Stimulated activated CD8-positive, alpha-beta memory T cell treated with anti-CD3 and anti-CD28 coated beads, Interleukin-12 subunit alpha, Interleukin-12 subunit beta, amount 100 ng/mL, for 24 hours (primary cell): ENCODE measurements around the gene PPP1R37.
A peak's percentile ranks its signal among the peaks of the same experiment; 100 is the strongest.

ENCODE experiments used
- DNase-seq: peaks from one replicate; pipeline ENCODE4 v3.0.0-alpha.2; 2020; ENCODE audit errors: extremely low read depth

PPP1R37 gene

DNA sequence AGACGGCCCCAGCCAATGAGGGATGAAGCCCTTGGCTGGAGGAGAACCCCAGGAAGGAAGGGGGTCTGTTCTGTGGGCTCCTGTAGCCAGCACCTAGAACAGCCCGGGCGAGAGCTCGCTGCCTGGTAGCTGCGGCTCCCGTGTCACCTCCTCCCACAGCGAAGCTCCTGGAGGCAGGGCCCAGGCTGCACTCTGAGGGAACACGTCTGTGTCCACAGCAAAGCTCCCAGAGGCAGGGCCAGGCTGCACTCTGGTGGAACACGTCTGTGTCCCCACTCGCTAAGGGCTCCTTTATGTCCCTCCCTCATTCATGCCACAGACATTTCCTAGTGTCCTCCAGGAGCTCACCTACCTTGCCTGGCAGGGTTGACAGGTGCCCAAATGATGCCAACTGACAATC, 76.6 kb downstream of the PPP1R37 start:
- DNase-seq: no peak

DNA sequence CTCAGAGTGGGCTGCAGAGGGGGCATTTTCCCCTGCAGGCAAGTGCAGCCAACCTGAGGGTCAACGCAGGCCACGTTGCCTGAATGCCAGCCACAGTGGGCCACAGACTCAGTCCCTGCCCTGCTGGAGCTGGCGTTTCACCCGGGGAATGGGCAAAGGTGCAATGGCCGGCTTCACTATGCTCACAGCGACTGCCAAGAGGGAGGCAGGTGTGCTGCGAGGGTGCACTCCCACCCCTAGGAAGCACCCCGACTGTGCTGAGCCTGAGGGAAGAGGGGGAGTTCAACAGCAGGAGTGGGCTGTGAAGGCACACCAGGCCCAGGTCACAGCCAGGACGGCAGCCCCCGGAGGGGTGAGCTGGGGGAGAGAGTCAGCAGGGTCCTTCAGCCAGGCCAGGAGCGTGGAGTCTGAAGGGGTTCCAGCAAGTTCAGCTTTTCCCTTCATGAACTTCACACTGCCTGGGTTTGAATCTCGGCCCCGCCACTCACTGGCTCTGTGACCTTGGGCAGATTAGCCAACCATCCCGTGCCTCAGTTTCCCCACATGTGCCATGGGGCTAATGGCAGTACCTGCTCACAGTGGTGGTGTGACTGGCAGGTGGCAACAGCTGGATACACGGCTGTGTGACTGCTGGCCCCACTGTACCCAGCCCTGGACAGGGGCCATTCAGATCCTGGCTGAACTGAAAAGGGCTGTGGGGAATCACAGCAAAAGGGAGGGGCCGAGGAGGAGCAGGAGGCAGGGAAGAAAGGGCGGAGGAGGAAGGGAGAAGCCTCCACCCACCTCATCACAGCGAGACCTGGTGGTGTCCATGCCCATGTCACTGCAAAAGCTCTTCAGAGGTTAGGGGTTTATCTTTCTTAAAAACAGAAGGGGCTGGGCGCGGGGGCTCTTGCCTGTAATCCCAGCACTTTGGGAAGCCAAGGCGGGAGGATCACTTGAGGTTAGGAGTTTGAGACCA, 77.4 kb downstream of the PPP1R37 start:
- DNase-seq: no peak

DNA sequence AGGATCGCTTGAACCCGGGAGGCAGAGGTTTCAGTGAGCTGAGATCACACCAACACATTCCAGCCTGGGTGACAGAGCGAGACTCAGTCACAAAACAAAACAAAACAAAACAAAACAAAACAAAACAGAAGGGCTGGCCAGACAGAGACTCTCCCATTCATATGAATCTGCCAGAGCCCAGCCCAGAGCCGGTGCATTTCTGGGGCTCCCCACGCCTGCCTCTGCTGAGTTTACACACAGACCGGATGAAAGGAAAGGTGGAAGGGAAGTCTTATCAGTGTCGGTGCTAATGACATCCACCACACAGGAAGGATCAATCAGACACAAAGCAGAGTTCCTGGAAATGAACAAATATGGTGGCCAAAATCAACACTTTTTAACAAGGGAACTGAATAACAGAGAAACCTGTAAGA, 78.2 kb downstream of the PPP1R37 start:
- DNase-seq: no peak

DNA sequence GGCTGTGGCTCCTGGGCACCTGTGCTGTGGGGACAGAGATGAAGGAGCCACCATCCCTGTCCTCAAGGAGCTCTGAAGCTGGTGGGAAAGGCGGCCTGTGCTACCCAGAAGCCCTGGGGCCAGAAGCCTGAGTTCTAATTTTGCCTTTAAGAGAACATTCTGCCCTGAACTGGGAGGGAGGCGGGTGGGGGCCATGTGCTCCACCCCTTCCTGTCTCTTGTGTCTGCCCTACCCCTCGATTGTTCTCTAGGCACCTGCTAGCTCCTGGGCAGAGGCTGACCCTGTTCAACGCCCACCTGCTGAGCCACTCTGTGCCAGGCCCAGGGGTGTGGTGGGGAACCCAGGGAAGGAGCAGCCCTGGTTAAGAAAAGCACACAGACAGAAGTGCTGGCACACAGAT, 79.2 kb downstream of the PPP1R37 start:
- DNase-seq: no peak

DNA sequence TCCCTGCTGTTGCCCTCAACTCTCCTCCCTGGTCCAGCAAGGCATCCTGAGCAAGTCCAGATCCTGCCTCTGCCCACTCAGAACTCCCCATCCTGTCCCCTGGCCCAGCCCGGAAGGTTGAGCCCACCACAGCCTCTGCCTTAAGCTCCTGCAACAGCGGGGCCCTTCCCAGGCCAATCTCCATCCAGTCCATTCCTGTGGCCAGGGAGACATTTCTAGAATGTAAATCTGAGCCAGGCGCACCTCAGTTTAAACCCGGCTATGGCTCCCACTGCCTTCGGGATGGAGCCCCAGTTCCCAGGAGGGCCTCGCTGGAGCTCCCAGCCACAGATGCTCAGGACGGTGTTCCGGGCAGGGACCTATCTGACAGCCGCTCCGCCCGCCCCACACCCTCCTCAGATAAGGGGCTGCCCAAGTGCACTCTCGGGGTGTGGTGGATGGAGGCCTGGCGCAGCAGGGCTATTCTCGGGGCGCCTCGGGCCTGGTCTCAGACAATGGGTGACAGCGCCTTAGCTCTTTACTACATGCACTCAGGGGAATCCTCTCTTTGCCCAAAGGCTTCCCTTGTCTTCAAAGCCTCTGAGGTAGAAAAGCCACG, 79.7 kb downstream of the PPP1R37 start:
- DNase-seq: no peak

DNA sequence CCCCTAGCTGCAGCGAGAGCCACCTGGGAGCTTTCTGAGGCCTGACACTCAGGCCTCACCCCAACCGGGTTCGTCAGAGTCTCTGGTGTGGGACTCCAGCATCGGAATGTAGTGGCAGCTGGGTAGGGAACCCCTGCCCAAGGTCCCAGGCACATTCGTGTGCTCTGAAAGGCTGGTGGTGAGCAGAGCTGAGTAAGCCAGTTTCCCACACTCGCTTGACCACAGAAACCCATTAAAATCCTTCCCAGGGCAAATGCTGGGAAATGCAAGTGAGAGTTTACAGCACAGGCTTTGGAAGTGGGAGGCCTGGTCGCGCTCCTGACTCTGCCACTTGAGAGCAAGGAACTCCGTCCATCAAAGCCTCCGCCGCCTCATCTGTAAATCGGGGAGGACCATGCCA, 80.8 kb downstream of the PPP1R37 start:
- DNase-seq: no peak

DNA sequence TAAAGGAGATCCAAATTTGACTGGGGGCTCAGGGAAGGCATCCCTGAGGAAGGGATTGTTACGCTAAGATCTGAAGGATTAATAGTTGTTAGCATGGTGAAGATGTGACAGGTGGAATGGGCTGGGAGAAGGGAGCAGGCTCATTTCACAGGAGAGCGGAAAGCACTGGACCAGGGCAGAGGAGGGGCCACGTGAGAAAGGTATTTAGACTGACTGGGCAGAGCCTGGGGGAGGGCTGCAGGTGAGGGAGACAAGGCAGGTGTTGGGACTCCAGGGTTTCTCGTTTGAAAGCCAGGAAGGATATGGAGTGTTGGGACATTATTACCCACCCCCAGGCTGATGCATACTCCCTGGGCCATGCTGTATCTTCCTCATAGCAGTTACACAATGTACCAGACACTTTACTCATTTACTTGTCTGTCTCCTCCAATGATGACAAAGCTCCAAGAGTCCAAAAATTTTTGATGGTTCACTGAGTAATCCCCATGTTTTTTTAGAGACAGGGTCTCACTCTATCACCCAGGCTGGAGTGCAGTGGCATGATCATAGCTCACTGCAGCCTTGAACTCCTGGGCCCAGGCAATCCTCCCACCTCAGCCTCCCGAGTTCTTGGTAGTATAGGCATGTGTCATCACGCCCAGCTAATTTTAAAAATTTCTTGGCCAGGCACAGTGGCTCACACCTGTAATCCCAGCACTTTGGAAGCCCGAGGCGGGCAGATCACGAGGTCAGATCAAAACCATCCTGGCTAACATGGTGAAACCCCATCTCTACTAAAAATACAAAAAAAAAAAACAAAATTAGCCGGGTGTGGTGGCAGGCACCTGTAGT, 82.8 kb downstream of the PPP1R37 start:
- no peak for DNase-seq

DNA sequence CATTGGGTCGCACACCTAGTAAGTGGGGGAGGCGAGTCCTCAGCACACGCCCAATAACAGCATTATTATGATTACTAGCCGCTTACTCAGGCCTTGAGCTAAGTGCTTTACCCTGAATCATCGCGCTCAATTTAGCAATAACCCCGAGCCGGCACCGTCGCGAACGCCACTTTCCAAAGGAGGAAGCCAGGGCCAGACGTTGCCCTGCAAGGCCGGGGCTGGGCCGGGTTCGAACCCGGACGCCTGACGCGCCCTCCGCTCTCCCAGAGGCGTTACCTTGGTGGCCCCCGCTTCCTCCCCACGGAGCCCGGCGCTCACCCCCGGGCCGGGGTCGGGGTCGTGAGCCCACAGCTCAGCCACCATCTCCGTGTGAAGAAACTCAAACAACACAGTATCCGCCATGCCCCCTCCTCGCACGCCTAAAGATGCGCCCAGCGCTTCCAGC, 84.9 kb downstream of the PPP1R37 start, which contains the start of gene TRAPPC6A:
TRAPPC6A (minus strand) TSS at position 421 of the 445 bp plus-strand sequence; CDS start at position 402, 19 bp downstream.
- DNase-seq: no peak

DNA sequence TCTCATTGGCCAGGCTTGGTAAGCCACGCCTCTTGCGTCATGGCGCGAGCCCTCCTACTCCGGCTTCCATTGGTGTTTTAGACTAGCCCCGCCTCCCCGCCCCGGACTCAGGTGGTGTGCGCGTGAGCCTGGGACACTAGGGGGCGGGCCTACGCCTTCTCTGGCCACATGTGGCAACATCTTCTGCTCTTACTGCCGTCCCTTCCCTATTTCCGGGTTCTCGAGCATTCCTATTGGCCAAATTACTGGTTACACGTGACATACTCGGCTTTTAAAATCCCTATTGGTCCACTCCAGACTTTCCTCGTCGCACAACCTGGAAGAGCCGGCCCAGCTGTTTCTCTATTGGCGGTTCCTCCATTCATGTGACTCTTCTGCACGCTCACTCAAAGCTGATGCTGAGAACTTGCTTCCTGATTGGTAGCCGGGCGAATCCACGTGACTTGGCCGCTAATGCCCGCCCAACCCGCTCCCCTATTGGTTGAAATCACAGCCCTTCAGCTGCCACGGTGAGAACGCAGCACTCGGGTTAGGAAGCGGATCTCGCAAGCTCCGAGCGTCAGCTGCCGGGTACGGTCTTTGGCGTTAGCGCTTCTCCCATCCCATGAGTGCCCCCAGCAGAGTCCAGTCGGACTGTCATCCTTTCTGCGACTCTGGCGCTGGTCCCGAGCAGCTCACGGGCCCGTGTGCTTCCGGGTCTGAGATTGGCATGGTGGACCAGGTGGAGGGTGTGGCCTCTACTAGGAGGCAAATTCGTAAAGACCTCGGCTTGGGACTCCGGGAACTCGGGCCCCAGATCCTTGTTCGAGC, 85.5 kb downstream of the PPP1R37 start, which contains the start of gene BLOC1S3:
BLOC1S3 (plus strand) TSS at position 523 of the 810 bp plus-strand sequence. CDS start 513 bp downstream, outside the sequence.
- DNase-seq: peak; percentile 100

DNA sequence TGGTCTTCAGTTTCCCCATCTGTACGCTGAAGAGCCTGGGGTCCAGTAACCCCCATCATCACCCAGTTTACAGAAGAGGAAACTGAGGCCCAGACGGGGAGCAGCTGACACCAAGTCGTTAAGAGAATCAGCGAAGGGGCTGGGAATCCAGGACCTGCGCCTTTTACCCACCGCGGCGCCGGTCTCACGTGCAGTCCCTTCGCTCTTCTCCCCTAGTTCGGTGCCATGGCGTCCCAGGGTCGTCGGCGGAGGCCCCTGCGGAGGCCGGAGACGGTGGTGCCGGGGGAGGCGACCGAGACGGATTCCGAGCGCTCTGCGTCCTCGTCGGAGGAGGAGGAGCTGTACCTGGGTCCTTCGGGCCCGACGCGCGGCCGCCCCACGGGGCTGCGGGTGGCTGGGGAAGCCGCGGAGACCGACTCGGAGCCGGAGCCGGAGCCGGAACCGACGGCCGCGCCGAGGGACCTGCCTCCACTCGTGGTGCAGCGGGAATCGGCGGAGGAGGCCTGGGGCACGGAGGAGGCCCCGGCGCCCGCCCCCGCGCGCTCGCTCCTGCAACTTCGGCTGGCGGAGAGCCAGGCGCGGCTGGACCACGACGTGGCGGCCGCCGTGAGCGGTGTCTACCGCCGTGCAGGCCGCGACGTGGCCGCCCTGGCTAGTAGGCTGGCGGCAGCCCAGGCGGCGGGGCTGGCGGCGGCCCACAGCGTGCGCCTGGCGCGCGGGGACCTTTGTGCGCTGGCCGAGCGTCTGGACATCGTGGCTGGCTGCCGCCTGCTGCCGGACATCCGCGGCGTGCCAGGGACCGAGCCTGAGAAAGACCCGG, 86.3 kb downstream of the PPP1R37 start:
- no peak for DNase-seq

DNA sequence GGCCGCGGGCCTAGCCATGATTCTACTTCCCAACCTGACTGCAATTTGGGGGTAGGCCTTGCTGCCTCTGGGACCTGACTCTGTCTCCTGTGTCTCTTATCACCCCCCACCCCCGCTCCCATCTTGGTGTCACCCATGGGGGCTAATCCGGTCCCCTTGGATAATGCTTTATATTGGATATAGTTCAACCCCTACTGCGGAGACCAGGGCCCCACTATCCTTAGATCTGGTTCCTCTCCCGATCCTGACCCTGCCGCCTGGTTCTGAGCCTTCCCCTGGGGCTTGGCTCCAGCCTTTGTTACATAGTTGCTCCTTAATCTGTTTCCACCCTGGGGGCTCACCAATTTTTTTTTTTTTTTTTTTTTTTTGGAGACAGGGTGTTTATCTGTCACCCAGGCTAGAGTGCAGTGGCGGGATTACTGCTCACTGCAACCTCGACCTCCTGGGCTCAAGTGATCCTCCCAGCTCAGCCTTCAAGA, 87.0 kb downstream of the PPP1R37 start:
- no peak for DNase-seq

DNA sequence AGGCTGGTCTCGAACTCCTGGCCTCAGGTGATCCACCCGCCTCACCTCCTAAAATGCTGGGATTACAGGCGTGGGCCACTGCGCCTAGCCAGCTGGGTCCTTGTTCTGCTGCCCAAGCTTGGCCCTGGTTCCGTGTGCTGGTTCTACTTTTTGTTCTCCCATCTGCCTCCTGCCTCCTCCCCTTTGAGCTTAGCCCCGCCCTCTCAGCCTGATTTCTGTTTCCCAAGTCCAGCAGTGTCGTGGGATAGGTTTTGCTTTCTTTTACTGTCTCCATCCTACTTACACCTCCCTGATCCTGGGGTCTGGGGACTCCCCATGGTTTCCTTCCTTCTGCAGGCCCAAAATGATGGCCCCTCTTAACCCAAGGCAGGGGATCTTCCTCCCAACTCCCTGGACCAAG, 88.0 kb downstream of the PPP1R37 start:
- DNase-seq: no peak

DNA sequence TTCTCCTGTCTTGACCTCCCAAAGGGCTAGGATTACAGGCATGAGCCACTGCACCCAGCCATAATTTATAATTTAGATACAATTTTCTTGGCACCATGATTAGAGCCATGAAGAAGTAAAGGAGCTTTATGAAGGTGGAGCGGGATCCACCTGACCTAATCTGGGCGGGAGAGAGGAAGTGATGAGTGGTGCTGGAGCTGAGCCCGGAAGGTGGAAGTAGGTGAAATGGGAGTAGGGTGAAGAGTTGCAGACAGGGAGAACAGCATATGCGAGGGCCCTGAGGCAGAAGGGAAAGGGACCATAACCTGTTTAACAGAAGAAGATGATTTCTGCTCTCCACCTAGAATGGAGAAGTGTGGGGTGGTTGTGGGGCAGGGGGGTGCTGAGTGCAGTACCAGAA, 89.8 kb downstream of the PPP1R37 start:
- DNase-seq: no peak

DNA sequence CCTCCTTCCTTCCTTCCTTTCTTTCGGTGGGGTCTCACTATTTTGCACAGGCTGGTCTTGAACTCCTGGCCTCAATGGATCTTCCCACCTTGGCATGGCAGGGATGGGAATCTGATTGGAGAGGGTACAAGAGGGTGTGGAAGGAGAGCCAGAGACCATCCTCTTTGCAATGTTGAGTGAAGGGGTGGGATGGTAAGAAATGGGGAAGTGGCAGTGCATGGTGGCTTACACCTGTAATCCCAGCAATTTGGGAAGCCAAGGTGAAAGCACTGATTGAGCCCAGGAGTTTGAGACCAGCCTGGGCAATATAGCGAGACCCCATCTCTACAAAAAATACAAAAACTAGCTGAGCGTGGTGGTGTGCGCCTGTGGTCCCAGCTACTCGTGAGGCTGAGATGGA, 91.1 kb downstream of the PPP1R37 start:
- DNase-seq: no peak

DNA sequence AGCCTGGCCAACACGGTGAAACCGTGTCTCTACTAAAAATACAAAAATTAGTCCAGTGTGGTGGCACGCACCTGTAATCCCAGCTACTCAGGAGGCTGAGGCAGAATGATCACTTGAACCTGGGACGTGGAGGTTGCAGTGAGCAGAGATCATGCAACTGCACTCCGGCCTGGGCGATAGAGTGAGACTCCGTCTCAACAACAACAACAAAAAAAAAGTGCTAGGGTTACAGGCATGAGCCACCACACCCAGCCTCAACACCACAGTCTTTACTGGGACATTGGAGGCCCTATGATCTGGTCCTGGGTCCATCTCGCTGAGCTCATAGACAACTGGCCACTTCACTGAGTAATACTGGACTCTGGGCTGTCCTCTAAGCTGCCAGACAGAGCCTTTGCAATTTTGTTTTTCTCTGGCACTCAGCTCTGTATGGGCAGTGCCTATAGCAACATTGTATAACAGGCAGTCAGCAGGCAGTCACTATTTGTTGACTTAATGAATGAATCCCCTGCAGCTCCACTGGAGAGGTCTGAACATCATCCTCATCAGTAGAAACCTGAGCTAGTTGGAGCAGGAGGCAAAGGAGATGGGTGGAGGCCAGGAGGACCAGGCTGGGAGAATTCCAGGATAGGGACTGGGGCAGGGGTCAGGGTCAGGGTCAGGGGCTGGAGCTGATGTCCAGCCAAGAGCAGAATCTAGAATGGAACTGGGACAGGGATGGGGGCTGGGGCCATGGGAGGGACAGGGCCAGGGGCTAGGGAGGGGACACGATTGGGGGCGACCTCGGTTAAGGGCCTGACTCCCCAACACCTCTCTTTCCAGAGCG, 93.7 kb downstream of the PPP1R37 start:
- DNase-seq: no peak

DNA sequence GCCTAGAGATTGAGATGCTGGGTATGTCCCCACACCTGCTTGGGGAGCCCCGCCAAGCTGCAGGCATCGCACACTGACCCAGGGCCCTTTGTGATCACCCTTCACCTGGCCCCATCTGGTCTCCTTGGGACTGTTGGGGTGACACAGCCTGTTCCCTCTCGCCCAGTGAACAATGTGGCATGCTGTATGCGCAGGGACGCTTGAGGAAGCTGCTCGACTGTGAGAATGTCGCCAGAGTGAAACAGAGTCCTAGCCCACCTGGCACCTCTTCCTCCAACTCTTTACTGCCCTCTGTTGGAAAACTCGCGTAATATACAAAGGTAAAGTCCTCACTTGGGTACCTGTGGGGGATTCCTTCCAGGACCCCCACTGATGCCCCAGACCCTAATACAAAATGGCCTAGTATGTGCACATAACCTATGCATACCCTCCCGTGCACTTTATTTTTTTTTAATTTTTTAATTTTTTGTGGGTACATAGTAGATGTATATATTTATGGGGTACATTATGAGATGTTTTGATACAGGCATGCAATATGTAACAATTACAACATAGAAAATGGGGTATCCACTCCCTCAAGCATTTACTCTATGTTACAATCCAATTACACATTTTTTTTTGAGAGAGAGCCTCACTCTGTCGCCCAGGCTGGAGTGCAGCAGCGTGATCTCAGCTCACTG, 94.6 kb downstream of the PPP1R37 start:
- DNase-seq: no peak

DNA sequence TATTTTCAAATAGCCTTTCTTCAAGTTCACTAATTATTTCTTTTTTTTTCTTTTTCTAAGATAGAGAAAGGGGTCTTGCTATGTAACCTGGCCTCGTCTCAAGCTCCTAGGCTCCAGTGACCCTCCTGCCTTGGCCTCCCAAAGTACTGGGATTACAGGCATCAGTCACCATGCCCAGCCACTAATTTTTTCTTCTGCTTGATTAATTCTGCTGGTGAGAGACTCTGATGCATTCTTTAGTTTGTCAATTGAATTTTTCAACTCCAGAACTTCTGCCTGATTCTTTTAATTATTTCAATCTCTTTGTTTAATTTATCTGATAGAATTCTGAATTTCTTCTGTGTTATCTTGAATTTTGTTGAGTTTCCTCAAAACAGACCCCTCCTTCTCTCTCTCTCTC, 97.0 kb downstream of the PPP1R37 start:
- DNase-seq: no peak

DNA sequence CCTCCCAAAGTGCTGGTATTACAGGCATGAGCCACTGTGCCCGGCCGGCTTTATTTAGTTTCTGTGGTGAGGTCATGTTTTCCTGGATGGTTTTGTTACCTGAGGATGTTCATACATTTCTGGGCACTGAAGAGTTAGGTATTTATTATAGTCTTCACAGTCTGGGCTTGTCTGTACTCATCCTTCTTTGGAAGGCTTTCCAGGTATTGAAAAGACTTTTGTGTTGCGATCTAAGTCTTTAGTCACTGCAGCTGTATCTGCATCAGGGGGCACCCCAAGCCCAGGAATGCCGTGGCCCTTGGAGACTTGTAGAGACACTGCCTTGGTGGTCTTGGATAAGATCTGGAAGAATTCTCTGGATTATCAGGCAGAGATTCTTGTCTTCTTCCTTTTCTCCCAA, 98.4 kb downstream of the PPP1R37 start:
- DNase-seq: no peak

DNA sequence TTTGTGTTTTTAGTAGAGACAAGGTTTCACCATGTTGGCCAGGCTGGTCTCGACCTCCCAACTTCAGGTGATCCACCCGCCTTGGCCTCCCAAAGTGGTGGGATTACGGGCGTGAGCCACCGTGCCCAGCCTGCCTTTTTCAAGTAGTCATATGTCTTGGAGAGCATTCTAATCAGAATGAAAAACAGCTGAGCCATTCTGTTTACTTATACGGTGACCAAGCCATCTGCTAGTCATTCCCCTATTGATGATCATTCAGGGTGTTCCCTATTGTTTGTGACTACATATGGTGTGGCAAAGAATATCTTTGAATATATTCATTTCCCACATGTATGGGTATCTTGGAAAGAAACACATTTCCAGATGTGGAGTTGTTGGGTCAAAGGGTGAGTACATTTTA, 102.8 kb downstream of the PPP1R37 start:
- DNase-seq: no peak
